AML-193 (cell line): Measurements from ENCODE around the gene CXCL12.

Experiments used
- DNase-seq, 2 experiments: peaks; one replicate each; lab custom pipeline; 2025; lab: John Stamatoyannopoulos, UW

CXCL12 gene

DNA sequence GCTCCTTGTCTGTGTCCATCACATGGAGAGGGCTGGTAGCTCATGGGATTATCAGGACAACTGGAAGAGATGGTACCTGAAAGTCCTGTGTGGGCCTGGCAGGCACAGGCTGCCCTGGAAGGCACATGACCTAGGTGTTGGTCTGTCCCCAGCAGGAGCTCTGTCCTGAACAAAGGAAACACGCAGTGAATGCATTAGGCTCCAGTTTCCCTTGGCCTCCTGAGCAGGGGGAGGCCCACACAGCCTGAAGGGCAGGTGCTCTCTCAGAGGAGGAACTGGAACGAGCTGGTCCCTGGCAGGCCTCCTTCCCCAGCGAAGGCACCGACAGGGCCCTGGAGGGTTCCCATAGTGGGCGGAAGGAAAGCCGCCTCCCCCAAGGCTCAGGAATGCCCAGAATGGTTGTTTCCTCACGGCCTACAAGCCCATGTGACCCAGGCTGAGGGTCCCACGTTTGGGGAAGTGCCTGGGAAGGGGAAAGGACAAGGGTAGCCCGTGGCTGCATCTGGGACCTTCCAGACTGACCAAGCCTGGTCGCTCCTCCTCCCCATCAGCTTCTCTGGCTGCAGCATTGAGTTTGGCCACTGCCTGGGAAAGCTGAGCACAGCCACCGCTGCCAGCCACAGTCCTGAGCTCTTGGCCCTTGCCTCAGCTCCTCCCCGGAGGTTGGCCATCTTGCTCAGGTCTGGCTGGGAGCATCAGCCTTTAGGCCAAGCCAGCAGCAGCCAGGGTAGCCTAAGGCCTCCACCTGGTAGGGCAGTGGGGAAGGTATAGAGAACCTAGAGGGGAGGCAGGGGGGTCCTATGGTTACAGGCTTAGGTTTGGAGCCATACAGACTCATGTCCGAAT lies 21.8 kb downstream of the CXCL12 start:
- DNase-seq: no peak

DNA sequence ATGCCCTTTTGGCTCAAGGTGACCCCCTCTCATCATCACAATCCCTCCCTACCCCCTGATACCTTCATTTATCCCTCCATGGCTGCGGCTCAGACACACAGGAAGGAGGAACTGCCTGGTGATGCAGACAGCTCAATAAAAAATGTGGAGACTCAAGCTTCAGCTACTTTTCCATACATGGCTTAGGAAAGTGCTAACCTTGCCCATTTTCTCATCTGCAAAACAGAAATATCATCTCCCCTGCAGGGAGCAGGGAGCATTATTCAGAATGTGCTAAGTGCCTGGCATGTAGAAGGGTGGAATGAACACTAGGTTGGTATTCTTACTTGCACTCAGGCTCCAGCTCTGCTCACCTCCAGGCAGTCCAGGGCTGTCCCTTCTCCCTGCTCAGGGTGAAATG lies 23.8 kb downstream of the CXCL12 start:
- DNase-seq: no peak

- no peak for DNase-seq
Measured at GRCh38 chr10:44358080-44358771, 26.7 kb downstream of the CXCL12 start.

GRCh38 chr10:44357023-44357540 lies 27.8 kb downstream of the CXCL12 start:
- DNase-seq: no peak

DNA sequence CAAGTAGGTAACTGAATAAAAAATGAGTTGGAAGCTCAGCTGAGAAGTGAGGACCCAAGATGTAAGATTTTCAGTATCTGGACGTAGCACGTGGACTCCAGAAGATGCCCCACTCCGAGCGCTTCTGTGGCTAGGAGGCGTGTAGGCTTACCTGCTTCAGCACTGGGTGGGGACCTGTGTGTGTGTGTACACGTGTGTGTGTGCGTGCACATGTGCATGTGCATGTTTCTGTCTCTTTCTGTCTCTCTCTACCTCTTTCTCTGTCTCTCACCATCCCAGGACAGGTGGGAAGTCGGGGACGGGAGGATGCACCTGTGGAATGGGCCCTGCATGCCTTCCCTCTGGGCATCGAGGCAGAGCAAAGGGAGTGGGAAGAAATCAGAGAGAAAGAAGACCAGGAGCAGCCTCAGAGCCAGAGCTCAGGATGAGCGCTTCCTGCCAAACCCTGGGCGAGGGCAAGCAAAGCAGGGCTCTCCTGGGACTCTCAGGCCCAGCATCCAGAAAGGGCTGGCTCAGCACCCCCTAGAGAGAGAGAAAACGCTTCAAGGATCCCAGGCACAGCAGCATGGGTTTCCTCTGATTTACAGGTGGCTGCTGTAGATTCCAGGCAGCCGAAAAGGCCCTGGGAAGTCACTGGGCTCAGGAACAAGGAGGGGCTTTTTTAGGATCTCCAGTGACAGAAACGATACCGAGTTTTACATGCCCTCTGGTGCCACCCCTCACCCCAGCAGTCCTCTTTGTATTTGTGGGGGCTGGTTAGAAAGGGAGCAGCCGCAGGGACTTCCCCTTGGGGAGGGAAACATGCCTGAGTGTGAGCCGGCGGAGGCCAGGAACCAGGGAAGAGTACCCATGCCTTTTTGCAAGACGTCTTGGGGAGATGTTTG lies 28.5 kb downstream of the CXCL12 start:
- DNase-seq: no peak

- no peak for DNase-seq
Measured at GRCh38 chr10:44355630-44356029, 29.3 kb downstream of the CXCL12 start.

DNA sequence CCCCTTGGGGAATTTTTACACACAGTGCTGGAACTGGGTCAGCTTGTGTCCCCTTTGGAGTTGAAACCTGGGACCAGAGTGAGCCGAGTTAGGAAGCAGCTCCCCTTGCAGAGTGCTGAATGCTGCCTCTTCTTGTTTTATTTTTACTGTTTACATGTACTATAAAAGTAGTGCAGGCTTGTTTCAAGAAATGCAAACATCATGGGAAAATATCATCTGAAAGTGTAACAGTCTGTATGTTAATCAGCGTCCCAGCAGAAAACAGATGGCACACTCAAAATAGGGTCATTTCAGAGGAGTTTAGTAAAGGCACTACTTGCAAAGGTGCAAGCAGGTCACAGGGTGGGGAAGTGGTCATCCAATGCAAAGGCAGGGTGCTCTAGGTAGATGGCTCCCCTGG lies 30.1 kb downstream of the CXCL12 start:
- no peak for DNase-seq

GRCh38 chr10:44353721-44354120 lies 31.2 kb downstream of the CXCL12 start:
- DNase-seq: no peak

DNA sequence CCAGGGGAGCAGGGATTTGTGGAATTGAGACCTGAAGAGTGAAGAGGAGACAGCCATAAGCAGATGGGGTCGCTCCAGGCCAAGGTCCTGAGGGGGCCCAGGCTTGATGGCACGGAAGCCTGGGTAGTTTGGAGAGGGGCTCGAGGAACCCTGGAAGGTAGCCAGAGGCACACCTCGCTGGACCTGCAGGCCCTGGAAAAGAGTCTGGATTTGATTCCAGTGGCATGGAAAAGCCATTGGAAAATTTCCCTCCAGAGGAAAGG lies 31.8 kb downstream of the CXCL12 start:
- no peak for DNase-seq

- DNase-seq: no peak
Measured at GRCh38 chr10:44352316-44353127, 32.4 kb downstream of the CXCL12 start.

GRCh38 chr10:44348496-44348895 lies 36.4 kb downstream of the CXCL12 start:
- DNase-seq: no peak

DNA sequence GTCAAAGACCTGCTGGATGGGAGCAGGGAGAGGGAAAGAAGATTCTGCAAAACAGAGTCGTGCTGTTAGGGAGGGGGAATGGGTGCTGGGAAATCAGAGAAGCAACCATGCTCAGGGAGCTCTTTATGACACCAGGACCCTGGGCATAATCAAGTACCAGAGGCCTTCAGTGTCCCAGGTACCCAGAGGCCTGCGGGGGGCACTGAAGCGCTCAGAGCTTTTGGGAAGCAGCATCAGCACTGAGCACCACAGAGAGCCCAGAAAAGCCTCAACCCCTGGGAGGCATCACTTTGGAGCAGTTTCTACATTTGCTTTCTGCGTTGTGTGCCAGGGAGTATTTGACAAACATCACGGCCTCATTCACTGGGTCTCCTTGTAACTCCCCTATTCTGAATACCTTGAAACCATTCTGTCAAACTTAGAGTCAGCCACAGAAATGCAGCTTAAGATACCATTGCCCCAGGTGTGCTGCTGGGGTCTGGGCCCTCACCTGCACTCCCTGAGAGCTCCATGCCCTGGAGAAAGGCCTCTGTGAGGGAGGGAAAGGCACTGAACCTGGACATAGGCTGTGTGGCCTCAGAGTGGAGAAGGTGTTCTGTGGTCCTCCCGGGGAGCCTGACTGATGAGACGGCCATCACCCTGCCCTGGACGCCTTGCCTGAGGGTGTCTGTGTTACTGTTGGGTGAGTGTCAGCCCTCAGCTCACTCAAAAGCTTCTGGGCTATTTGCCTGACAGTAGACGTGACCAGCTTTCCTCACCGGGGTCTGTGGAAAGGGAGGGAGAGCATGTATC lies 37.1 kb downstream of the CXCL12 start:
- DNase-seq: no peak

DNA sequence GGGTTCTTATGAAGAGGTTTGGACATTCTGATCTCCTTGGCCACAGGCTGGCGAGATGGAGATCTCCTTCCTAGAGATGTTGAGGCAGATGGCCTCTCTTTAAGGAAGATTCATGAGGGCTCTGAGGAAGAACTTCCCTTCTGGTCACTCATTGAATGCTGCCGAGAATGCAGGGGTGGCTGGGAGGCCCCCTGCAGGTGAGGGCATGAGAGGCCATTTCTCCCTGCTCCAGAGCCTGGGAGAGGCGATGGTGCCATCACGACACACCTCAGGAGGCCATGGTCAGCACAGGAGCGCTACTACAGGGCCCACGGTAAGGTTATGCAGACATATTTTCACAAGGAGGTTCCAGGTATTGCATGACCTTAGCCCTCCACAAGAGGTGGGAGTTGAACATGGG lies 40.2 kb downstream of the CXCL12 start:
- no peak for DNase-seq

DNA sequence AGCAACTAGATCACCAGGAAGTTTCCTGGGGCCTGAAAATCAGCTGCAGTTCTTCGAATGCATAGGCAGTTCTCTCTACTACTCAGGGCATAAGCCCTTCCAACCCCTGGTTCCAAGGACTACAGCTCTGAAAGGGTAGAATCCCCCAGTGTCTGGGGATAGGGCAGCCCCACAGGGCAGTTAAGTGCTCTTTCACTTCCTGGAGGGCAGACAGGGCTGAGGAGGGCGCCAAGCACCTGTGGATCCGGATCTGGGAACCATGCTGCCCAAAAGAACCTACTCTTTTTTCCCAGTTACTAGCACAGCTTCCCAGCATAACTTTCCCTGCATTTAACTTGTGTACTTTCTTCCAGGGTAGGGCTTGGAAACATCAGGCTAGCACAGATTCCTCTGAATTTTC lies 41.1 kb downstream of the CXCL12 start:
- DNase-seq: no peak

- DNase-seq: no peak
Measured at GRCh38 chr10:44341886-44342285, 43.0 kb downstream of the CXCL12 start.

DNA sequence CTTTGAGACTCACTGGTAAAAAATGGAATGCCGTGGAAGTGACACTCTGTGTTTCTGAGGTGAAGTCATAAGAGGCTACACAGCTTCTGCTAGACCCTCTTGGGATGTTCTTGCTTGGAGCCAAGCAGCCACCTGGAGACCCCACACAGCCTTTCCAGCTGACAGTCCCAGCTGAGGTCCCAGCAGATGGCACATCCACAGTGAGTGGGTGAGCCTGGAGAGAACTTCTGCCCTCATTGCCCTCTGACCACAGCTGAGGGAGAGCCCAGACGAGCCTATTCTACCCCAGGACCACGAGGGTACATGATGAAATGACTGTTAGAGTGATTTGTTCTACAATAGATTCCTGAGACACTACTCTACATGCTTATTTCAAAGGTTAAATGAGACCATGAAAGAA lies 44.3 kb downstream of the CXCL12 start:
- no peak for DNase-seq

DNA sequence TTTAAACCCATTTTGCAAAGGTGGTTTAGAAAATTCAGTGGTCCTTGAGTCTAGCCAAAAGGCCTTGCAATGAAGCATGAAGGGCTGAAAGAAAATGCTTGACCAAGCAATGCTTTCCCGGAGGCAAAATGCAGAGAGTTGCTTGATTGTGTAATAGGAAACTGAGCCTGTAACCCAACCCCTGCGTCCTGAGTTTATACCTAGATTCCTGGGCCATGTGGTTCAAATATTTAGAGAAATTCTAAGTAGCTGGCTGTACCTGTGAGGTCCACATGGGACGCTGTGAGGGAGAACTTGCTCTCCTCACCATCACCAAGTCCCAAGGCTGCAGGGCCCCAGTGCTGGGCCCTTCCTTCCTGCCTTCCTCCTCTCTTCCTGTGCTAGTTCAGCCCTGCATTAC lies 45.7 kb downstream of the CXCL12 start:
- DNase-seq: no peak

DNA sequence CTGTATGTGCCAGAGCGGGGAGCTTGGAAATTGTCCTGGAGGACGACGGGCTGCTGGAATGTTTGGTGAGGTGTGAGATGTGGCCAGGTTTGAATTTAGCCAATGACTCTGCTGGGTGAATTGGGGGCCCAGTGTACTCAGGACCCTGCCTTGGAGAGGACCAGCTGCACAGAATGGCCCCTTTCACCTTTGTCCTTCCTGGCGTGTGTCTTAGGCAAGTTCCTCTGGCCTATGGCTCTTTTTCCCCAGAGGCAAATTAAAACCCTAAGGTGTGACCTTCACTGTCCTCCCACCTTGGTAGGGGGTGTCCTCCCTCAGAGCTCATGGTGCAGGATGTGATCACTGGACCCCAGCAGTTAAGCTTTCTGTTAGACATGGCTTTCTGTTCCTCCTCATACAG lies 47.8 kb downstream of the CXCL12 start:
- no peak for DNase-seq

DNA sequence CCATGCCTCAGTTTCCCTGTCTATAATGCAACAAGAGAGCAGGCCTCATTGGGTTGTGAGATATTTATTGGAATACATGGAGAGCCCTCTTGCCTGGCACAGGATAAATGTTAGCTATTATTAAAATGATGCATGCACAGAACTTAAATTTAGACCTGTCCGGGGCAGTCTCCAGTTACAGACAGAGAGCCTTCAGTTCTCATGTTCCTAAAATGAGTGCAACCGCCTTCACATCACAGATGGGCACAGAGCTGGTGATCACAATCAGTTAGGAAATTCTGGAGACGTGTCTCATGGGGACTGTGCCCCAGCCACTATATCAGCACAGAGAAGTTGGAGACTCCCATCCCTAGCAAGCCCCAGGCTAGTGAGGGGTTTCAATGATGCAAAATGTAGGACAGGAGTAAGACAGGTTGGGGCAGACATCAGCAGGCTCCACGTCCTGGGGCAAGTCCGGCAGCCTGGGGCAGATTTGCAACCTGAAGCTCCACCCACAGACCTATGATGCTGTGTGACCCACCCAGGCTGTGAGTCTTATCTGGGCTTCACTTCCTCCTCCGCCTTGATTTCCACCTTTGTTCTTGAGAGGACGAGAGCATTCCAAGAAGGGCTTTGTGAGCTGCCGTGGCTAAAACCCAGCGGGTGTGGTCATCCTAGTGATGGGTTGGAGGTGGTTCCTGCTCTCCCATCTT lies 49.4 kb downstream of the CXCL12 start:
- DNase-seq: no peak

DNA sequence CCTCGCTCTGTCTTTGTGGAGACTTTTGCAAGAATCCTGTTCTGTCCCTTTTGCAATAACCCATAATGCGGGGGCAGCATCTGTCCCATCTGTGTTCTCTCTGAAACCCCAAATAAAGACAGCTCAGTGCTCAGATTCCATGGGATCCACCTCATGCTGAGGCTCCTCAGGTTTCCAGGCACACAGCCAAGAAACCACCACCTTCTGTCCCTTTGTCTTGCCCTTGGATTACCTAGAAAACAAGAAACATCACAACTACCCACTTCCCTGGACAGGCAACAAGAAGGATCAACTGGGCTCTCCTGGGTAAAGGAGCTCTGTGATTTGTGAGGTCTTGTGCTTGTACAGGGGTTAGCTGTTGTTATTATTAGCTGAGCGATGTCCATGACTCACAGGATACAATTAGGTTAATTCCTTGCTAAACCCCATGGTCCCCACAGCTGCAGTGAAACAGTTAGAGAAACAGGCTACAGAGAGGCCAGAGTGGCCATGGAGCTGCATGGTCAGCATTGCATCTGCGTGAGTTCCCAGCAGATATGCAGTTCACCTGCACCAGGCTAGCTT lies 50.2 kb downstream of the CXCL12 start:
- no peak for DNase-seq
